IMR-90 (cell line): Measurements from ENCODE around the gene SNCG. TPM values are rescaled to one million over a fixed set of nuclear protein-coding genes. Genes with fewer than 3 reads are reported as not detected.

Experiments
- ATAC-seq: fragments of 200-7000 bp; cut with Tn5 transposase; 2 replicates; pipeline ENCODE4 v1.9.1; 2020; ENCODE audit warnings: low read depth, mild to moderate bottlenecking, moderate library complexity
- BruUV-seq: library from RNA; stranded (reverse); fragments of 400-500 nt; replicated peaks from 2 replicates; lab custom pipeline; 2021; lab: Mats Ljungman, UMichigan
- CTCF ChIA-PET: fragments of 300-600 bp; formaldehyde crosslinking; extraction: SDS; loops from one replicate; lab custom pipeline; 2021; ENCODE audit warnings: antibody characterized with exemption; lab: Yijun Ruan, JAX
- POLR2A ChIA-PET: fragments of 300-600 bp; sonication (Branson Sonifier 250); formaldehyde crosslinking; loops from one replicate; lab custom pipeline; 2022; ENCODE audit warnings: antibody characterized with exemption; ENCODE audit not compliant: unreplicated experiment; lab: Charles Lee
- DNase-seq: peaks from one replicate; pipeline ENCODE4 v3.0.0; 2013
- H2AFZ ChIP-seq: replicated peaks from 2 replicates; pipeline ENCODE3; 2013; ENCODE audit warnings: low read length, mild to moderate bottlenecking; ENCODE audit not compliant: poor library complexity
- H2AK5ac ChIP-seq: 2 replicates; pipeline ENCODE4 v1.6.1; 2013; ENCODE audit warnings: low read depth, low read length, inconsistent platforms
- H2AK9ac ChIP-seq: replicated peaks from 2 replicates; pipeline ENCODE3; 2013; ENCODE audit warnings: mild to moderate bottlenecking, low read depth, low read length, moderate library complexity; ENCODE audit not compliant: poor library complexity
- H2BK120ac ChIP-seq: 2 replicates; pipeline ENCODE4 v1.6.1; 2013; ENCODE audit warnings: low read depth, low read length, inconsistent platforms
- H2BK15ac ChIP-seq: 3 replicates; pipeline ENCODE4 v1.6.1; 2013; ENCODE audit warnings: low read depth, low read length, inconsistent platforms
- H2BK20ac ChIP-seq: 2 replicates; pipeline ENCODE4 v1.6.1; 2013; ENCODE audit warnings: low read depth, mild to moderate bottlenecking, inconsistent platforms, low read length, moderate library complexity
- H2BK5ac ChIP-seq: 2 replicates; pipeline ENCODE4 v1.6.1; 2013; ENCODE audit warnings: mild to moderate bottlenecking, low read depth, low read length, inconsistent platforms; ENCODE audit not compliant: poor library complexity, severe bottlenecking
- H3K14ac ChIP-seq: replicated peaks from 2 replicates; pipeline ENCODE4 v1.6.1; 2013; ENCODE audit warnings: low read depth, low read length, inconsistent platforms
- H3K18ac ChIP-seq: 2 replicates; pipeline ENCODE4 v1.6.1; 2013; ENCODE audit warnings: low read depth, low read length, control low read depth
- H3K23ac ChIP-seq: 2 replicates; pipeline ENCODE4 v1.6.1; 2013; ENCODE audit warnings: low read depth, low read length, inconsistent platforms
- H3K27ac ChIP-seq: 2 replicates; pipeline ENCODE4 v1.5.1; 2013; ENCODE audit warnings: mild to moderate bottlenecking, control low read depth, low read length; ENCODE audit not compliant: insufficient read depth
- H3K27me3 ChIP-seq: 2 replicates; pipeline ENCODE4 v1.6.1; 2013; ENCODE audit warnings: low read length; ENCODE audit not compliant: control insufficient read depth, insufficient read depth
- H3K36me3 ChIP-seq: 2 replicates; pipeline ENCODE4 v1.6.1; 2013; ENCODE audit warnings: low read length, mixed read lengths; ENCODE audit not compliant: control insufficient read depth, insufficient read depth
- H3K4ac ChIP-seq: 2 replicates; pipeline ENCODE4 v1.6.1; 2013; ENCODE audit warnings: low read depth, low read length, inconsistent platforms
- H3K4me1 ChIP-seq: 2 replicates; pipeline ENCODE4 v1.6.1; 2013; ENCODE audit warnings: low read length, mixed read lengths; ENCODE audit not compliant: control insufficient read depth, insufficient read depth
- H3K4me2 ChIP-seq: 2 replicates; pipeline ENCODE4 v1.6.1; 2013; ENCODE audit warnings: low read depth, mild to moderate bottlenecking, control low read depth, low read length, moderate library complexity
- H3K4me3 ChIP-seq: 2 replicates; pipeline ENCODE4 v1.5.1; 2013; ENCODE audit warnings: low read depth, mild to moderate bottlenecking, control low read depth, low read length, moderate library complexity; ENCODE audit not compliant: insufficient read depth
- H3K56ac ChIP-seq: 2 replicates; pipeline ENCODE4 v1.6.1; 2013; ENCODE audit warnings: low read length, inconsistent platforms; ENCODE audit not compliant: insufficient read depth; ENCODE audit errors: extremely low read depth
- H3K79me1 ChIP-seq, 2 experiments: 2 replicates each; pipeline ENCODE4 v1.6.1; 2013; ENCODE audit warnings: low read length in 2 of 2, inconsistent platforms in 1 of 2, low read depth in 1 of 2
- H3K9ac ChIP-seq: 2 replicates; pipeline ENCODE4 v1.6.1; 2013; ENCODE audit warnings: low read depth, low read length, control low read depth
- H3K9me1 ChIP-seq: 2 replicates; pipeline ENCODE4 v1.6.1; 2013; ENCODE audit warnings: low read length, inconsistent platforms; ENCODE audit not compliant: insufficient read depth
- H3K9me3 ChIP-seq: 2 replicates; pipeline ENCODE4 v1.6.1; 2013; ENCODE audit warnings: low read length; ENCODE audit not compliant: control insufficient read depth, insufficient read depth
- H4K20me1 ChIP-seq: 2 replicates; pipeline ENCODE4 v1.6.1; 2013; ENCODE audit warnings: low read length, inconsistent platforms; ENCODE audit not compliant: insufficient read depth
- H4K5ac ChIP-seq: 2 replicates; pipeline ENCODE4 v1.6.1; 2013; ENCODE audit warnings: mild to moderate bottlenecking, low read depth, low read length, control low read depth
- H4K8ac ChIP-seq, 2 experiments: 2 replicates each; pipeline ENCODE4 v1.6.1; 2013; ENCODE audit warnings: low read depth in 2 of 2, low read length in 2 of 2, control low read depth in 1 of 2, inconsistent platforms in 1 of 2
- H4K91ac ChIP-seq: 2 replicates; pipeline ENCODE4 v1.6.1; 2013; ENCODE audit warnings: low read depth, low read length, inconsistent platforms; ENCODE audit not compliant: insufficient read depth
- BHLHE40 ChIP-seq: fragments of 150-350 bp; IDR thresholded peaks from 2 replicates; pipeline ENCODE4 v1.6.1; 2016; ENCODE audit warnings: mild to moderate bottlenecking, low read depth, low read length
- CEBPB ChIP-seq: IDR thresholded peaks from 2 replicates; pipeline ENCODE4 v1.6.1; 2012; ENCODE audit warnings: low read depth, low read length, improper control_type of control experiment
- CHD1 ChIP-seq: IDR thresholded peaks from 2 replicates; pipeline ENCODE4 v1.6.1; 2012; ENCODE audit warnings: low read depth, low read length, improper control_type of control experiment
- FOS ChIP-seq: fragments of 150-350 bp; IDR thresholded peaks from 2 replicates; pipeline ENCODE4 v1.6.1; 2016; ENCODE audit warnings: low read depth, low read length
- MAFK ChIP-seq: IDR thresholded peaks from 2 replicates; pipeline ENCODE4 v1.6.1; 2012; ENCODE audit warnings: low read depth, low read length, improper control_type of control experiment
- MAZ ChIP-seq: IDR thresholded peaks from 2 replicates; pipeline ENCODE4 v1.6.1; 2012; ENCODE audit warnings: low read depth, mild to moderate bottlenecking, low read length, improper control_type of control experiment, moderate library complexity, borderline replicate concordance
- MXI1 ChIP-seq: IDR thresholded peaks from 2 replicates; pipeline ENCODE4 v1.6.1; 2012; ENCODE audit warnings: low read depth, mild to moderate bottlenecking, low read length, moderate library complexity, borderline replicate concordance
- NFE2L2 ChIP-seq: fragments of 150-350 bp; IDR thresholded peaks from 2 replicates; pipeline ENCODE4 v1.6.1; 2016; ENCODE audit warnings: low read depth, mild to moderate bottlenecking, low read length
- RAD21 ChIP-seq: IDR thresholded peaks from 2 replicates; pipeline ENCODE4 v1.6.1; 2012; ENCODE audit warnings: low read length, improper control_type of control experiment
- RCOR1 ChIP-seq: IDR thresholded peaks from 2 replicates; pipeline ENCODE4 v1.6.1; 2012; ENCODE audit warnings: mild to moderate bottlenecking, low read length, improper control_type of control experiment; ENCODE audit not compliant: insufficient replicate concordance
- RFX5 ChIP-seq: IDR thresholded peaks from 2 replicates; pipeline ENCODE4 v1.8.0; 2012; ENCODE audit warnings: low read depth, mild to moderate bottlenecking, low read length, moderate library complexity
- SMC3 ChIP-seq: fragments of 150-350 bp; IDR thresholded peaks from 2 replicates; pipeline ENCODE4 v1.6.1; 2016; ENCODE audit warnings: low read depth, mild to moderate bottlenecking, antibody characterized with exemption, low read length, moderate library complexity
- WGBS, 2 experiments: methylation state at CpG; one replicate each; pipeline versions ENCODE4 v1.1.5 to v1.1.7; 2013; ENCODE audit warnings: missing lambda C conversion rate in 2 of 2; ENCODE audit not compliant: insufficient read length in 1 of 2; ENCODE audit errors: extremely low coverage in 2 of 2; 5-methylcytosine and 5-hydroxymethylcytosine counted together
- dilution Hi-C: fragments of 300-500 bp; cut with HindIII; formaldehyde crosslinking; loops from one replicate; pipeline ENCODE4 v1.14.3; 2018; ENCODE audit warnings: low sequenced_read_pairs; ENCODE audit not compliant: unreplicated experiment
- in situ Hi-C: fragments of 300-500 bp; cut with MboI; formaldehyde crosslinking; loops from 3 replicates; pipeline ENCODE4 v1.14.3; 2019; ENCODE audit warnings: low sequenced_read_pairs, inconsistent platforms, mixed read lengths
- intact Hi-C: fragments of 100-400 bp; cut with micrococcal nuclease; formaldehyde crosslinking; loops from 2 replicates; pipeline ENCODE4 v1.10.0; 2022
- polyA plus RNA-seq, 3 experiments: library from polyadenylated mRNA; depleted of rRNA; stranded (reverse); fragments of >200 nt; gene quantifications; 2 replicates each; pipeline ENCODE4 v1.2.3, GENCODE V29; 2012; ENCODE audit warnings: low replicate concordance in 1 of 3
- total RNA-seq: library from RNA; depleted of rRNA; stranded (reverse); fragments of >200 nt; gene quantifications from 2 replicates; pipeline ENCODE4 v1.2.3, GENCODE V29; 2012
- TF ChIP-seq, protein P1 (sequence below): fragments of 150-350 bp; IDR thresholded peaks from 2 replicates; pipeline ENCODE4 v1.6.1; 2016; ENCODE audit warnings: low read depth, mild to moderate bottlenecking, low read length, moderate library complexity, borderline replicate concordance

SNCG gene
- total and polyA plus RNA-seq, 2 of the 4 experiments (the other 2 are of a cell fraction): 10.6 to 19.0 TPM

- no peak for TF ChIP-seq SMC3
Observed at GRCh38 chr10:86945361-86946212, 12.8 kb upstream of the SNCG start (continued).

GRCh38 chr10:86946213-86947155, 11.9 kb upstream of the SNCG start:
- Histone ChIP-seq H3K27me3 (peaks cover 14% of the 10 kb centered on the region), H3K36me3 (no peaks in the 10 kb centered on the region), H3K4ac (no peak overlapping the region), H3K4me1 (no peaks in the 10 kb centered on the region), H4K5ac (no peak overlapping the region), H3K18ac (no peak overlapping the region), H2AK9ac (no peak overlapping the region), H3K27ac (no peak overlapping the region), H2AFZ (peak overlapping the region; percentile 17), H3K4me3 (no peak overlapping the region), H3K79me1 (no peaks in the 10 kb centered on the region), H2BK120ac (no peak overlapping the region), H4K91ac (no peak overlapping the region), H3K23ac (no peak overlapping the region), H3K56ac (no peak overlapping the region), H3K14ac (no peak overlapping the region), H3K9me1 (no peaks in the 10 kb centered on the region), H4K8ac (no peak overlapping the region), H2BK20ac (no peak overlapping the region), H2BK15ac (no peak overlapping the region), H3K4me2 (no peak overlapping the region), H2AK5ac (no peak overlapping the region), H3K9me3 (no peaks in the 10 kb centered on the region), H3K9ac (no peak overlapping the region), H2BK5ac (no peak overlapping the region), H4K20me1 (no peaks in the 10 kb centered on the region)
- intact Hi-C loops (no loop called here), in situ Hi-C loops (no loop called here), dilution Hi-C loops (no loop called here)
- ChIA-PET CTCF (no interaction called here), POLR2A (no interaction called here)
- no peak for DNase-seq
- ATAC-seq: no peak
- 75% methylated on average over 6 of the region's 13 CpGs; no CpG with 5 or more reads in 1 of the 2 experiments for WGBS, 2 experiments
- no TSS peak for BruUV-seq
- TF ChIP-seq RCOR1 (no peak), RFX5 (no peak), CEBPB (no peak), FOS (no peak), MAZ (no peak), BHLHE40 (no peak), MAFK (no peak), SMC3 (no peak), RAD21 (no peak), CHD1 (no peak), NFE2L2 (no peak), MXI1 (no peak)
- TF ChIP-seq, protein P1, sequence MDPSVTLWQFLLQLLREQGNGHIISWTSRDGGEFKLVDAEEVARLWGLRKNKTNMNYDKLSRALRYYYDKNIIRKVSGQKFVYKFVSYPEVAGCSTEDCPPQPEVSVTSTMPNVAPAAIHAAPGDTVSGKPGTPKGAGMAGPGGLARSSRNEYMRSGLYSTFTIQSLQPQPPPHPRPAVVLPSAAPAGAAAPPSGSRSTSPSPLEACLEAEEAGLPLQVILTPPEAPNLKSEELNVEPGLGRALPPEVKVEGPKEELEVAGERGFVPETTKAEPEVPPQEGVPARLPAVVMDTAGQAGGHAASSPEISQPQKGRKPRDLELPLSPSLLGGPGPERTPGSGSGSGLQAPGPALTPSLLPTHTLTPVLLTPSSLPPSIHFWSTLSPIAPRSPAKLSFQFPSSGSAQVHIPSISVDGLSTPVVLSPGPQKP: no peak
